ENCODE results near the gene SCG2. TPM values are rescaled to one million over a fixed set of nuclear protein-coding genes. Genes with fewer than 3 reads are reported as not detected.

The SCG2 gene, protein sequence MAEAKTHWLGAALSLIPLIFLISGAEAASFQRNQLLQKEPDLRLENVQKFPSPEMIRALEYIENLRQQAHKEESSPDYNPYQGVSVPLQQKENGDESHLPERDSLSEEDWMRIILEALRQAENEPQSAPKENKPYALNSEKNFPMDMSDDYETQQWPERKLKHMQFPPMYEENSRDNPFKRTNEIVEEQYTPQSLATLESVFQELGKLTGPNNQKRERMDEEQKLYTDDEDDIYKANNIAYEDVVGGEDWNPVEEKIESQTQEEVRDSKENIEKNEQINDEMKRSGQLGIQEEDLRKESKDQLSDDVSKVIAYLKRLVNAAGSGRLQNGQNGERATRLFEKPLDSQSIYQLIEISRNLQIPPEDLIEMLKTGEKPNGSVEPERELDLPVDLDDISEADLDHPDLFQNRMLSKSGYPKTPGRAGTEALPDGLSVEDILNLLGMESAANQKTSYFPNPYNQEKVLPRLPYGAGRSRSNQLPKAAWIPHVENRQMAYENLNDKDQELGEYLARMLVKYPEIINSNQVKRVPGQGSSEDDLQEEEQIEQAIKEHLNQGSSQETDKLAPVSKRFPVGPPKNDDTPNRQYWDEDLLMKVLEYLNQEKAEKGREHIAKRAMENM
- polyA plus RNA-seq (ENCODE audit: insufficient read length in 3 of 3), result under 1 TPM; 0.31 to 0.44 (median 0.36) TPM

DNA sequence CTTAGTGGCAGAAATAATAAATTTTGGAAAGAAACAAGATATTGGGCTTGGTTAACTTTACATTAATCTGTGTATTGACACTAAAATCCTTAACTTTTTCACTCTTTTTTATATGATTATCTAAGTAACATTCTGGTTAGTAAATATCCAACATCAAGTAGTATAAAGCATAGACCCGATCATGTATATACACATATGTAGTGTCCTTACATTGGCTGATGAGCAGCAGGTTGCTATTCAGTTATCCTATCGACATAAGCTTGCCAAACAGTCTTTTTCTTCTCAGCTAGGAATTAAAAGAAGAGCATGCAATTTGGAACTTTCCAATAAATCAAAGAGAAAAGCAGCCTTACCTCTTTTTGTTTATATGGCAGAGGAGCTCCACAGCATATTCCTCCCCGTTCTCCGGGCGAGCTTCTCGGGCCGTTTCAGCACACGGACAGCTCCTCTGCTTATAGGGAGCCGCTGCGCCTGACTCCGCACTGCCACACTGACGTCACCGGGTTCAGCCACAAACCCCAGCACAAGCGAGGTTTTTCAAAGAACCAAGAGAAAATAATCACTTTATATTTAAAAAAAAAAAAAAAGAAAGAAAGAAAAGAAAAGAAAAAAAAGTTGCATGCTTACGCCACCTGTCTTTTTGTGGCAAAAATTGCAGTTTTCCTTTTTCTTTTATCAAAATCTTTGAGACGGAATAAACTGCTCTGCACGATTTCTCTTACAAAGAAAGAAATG, at the start of gene SCG2:
Gene SCG2 (minus strand): TSS at position 430 of the 735 bp plus-strand sequence. CDS start 3,079 bp downstream, outside the sequence.
- peak; percentile 45 to 76 (median 64) for DNase-seq (ENCODE audit: low read depth in 3 of 3, low spot score in 2 of 3)

DNA sequence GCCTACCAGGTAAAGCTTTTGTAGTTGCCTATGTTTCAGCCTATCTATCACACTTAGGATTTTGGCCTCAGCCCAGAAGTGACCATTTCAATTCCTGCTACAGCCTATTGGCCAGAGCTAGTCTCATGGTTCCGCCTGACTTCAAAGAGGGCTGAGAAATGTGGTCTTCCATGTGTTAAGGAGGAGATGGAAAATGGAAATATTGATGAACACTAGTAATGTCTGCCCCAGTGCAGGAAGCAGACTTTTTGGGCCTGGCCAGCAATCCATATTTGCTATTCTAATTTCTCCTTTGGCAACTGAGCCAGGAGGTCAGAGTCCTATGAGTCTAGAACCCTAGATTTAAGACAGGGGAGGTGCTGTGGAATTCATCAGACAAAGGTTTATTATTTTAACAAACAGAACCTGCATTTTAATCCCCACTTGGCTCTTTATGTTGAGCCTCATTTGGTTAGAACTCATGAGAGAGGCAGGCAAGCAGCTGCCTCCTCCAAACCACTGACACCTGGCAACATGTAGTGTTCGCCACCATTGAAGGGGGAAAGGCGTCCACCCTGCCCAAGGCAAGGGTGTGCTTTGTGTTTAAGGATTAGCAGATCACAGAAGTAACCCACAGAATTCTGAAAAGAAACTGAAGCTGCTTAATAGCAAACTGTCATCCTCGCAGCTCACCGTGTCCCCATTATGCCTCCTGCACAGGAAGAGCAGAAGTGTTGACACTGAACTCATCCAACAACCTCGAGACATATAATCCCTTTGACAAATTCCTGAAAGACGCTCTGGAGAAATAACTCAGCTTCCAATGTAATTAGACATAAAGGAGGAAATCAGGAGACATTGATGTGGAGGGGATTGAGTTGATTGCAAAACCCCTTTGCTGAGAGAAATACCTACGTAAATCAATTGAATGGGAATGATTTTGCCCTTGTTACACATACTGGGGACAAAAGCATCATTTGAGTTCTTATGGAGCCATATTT, 47.7 kb upstream of the SCG2 start:
- no peak for DNase-seq (ENCODE audit: low read depth in 3 of 3, low spot score in 2 of 3)

DNA sequence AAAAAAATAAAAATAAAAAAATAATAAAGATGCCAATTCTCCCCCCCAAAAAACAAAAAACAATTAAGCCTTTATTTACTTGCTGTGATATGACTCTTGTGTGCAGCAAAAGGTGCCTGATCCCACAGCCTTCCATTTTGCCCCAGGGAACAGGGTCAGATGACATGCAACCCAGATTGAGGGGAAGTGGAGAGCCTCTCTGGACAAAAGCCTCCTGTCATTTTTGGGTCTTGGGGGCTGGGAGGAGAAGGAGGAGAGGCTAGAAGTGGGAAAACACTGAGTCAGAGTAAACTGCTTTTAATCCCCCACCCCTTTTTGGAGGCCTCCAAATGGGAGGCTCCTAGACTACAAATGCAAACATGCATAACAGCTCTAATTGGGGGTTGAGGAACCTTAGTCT, 46.6 kb upstream of the SCG2 start:
- no peak for DNase-seq (ENCODE audit: low read depth in 3 of 3, low spot score in 2 of 3)

DNA sequence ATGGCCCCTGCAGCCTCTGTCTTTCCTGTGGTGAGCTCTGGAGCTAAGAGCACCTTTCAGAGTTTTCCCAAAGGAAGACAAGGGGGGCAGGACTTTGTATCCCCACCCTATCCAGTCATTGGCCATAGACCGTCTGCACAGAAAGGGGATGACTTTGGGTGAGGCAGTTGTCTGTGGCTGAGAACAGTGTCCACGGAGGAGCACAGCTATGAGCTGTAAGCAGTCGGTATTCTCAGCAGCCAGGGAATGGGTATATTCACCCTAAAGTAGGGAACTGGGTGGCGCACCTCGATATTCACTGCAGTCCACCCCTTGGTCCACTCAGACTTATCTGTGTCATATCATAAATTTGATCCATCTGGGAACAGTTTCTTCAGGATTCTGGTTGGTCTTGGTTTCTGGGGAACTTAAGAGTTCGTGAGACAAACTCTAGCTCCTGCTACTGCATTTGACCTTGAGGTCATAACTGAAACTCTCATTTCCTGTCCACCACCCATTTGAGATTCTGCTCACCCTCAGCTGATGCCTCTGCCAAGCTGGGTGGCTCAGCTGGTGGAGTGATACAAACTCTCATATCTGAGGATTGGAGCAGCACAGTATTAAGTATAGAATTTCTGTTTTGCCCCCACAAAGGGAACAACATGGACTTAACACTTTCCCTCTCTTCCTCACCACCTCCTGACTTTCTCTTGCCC, 45.2 kb upstream of the SCG2 start:
- DNase-seq (ENCODE audit: low read depth in 3 of 3, low spot score in 2 of 3), result no peak

DNA sequence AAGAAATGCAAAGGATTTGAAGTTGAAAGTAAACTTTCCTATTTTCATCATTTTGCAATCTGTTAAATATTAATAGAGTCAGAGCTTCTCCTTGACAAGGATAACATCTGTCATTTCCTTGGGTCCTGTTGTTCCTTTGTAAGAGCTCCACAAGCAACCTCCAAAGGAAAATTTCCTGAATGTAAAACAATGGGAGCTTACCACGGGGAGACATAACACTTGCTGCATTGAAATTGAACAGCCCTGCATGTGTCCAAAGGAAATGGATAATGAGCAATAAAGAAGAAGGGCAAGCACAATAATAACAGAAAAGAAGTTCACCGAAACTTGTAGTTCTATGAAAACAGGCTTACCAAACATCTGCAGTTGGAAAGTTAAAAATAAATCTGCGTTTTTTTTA, 42.0 kb upstream of the SCG2 start:
- no peak for DNase-seq (ENCODE audit: low read depth in 3 of 3, low spot score in 2 of 3)

DNA sequence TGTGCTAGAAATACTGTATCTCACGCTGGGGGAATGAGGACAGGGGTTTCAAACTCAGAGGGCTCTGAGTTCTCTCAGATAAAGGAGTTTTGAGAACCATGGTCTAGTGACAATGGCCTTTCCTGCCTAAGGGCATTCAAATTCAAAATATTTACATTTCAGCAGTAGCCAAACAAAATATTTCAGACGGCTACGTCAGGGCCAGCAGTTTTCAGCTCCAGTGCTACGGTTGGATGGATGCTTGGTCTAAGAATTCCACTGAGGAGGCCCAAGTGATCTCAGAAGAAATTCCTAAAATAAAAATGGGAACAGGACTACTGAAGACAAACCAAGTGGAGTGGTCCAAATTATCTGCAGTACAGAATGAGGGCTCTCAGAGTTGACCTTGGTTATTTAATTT, 41.1 kb upstream of the SCG2 start:
- no peak for DNase-seq (ENCODE audit: low read depth in 3 of 3, low spot score in 2 of 3)

DNA sequence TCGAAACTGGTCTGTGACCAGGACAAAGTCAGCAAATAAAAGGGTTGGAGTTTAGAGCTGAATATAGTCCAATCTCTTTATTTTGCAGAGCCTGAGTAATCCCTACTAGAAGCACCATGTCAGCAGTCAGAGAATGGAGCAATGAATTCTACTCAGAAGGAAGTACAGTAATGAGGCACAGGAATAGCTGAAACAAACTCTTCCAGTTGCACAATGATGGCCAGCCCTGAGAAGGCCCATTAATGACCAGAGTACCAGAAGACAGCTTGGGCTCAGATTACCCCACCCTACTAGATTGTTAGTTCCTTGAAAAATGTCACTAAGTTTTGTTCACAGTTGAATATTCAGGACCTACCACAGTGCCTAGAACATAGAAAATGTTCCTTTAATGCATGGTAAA, 40.3 kb upstream of the SCG2 start:
- no peak for DNase-seq (ENCODE audit: low read depth in 3 of 3, low spot score in 2 of 3)

DNA sequence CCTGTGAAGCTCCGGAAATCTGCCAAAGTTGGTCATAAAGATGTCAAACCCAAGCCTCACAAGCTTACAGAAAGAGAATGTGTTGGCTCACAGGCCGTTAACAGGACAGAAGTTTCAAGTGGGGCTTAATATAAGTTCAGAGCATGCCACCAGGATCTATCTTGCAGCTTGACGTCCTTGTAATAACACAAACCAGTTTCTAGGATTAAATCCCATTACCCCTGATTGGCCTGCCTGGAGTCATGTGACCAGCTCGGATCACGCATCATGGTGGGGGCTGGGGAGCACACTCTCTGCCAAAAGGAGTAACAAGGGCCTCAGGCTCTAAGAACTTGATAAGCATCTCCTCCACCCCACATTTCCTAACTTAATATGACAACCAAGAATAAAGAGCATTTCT, 38.9 kb upstream of the SCG2 start:
- no peak for DNase-seq (ENCODE audit: low read depth in 3 of 3, low spot score in 2 of 3)

DNA sequence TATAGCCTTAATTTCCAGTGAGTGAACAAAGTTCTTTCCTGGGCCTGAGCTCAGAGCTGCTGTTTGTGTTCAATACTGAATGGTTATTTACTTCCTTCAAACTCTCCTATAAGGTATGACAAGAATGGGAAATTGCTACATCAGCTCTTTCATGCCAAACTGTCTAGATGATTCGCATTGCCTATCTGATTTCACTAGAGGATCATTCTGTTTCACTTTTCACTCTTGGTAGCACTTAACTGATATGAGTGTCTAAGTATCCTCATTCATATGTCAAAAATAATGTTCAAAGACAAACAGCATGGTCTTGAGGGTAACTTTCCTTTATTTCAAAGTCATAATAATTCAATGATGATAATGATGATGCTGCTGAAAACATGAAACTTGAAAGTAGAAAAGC, 32.9 kb upstream of the SCG2 start:
- DNase-seq (ENCODE audit: low read depth in 3 of 3, low spot score in 2 of 3), result no peak

DNA sequence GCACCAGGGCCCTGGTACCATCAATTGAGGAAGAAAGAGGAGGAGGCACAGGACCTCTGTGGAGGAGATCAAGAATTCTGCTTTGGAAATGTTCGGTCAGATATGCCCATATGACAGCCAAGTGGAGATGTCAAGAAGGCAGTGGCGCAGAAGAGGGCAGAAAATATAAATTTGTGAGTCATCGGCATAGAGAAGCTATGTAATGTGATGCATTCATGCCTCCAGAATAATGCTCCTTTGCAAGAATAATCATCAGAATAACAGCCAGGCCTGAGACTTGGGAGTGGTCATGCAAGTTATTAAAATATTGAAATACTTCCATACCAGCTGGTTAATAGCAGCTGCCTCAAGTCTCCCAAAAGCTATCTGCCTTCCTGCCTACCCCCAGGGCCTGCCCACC, 32.1 kb upstream of the SCG2 start:
- no peak for DNase-seq (ENCODE audit: low read depth in 3 of 3, low spot score in 2 of 3)

DNA sequence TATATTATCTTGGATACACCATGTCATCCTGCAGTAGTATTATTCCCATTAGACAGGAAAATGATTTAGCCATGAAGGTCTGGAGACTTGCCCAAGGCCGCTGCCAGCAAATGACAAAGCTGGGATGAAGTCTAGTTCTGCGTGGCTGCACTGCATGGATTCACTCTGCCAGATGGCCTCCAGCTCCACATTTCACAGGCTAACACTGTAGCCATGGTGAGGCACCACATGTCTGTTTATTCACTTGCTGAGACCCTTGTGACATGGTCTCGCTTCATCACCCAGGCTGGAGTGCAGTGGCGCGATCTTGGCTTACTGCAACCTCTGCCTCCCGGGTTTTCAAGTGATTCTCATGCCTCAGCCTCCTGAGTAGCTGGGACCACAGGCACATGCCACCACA, 31.5 kb upstream of the SCG2 start:
- DNase-seq (ENCODE audit: low read depth in 3 of 3, low spot score in 2 of 3), result no peak

DNA sequence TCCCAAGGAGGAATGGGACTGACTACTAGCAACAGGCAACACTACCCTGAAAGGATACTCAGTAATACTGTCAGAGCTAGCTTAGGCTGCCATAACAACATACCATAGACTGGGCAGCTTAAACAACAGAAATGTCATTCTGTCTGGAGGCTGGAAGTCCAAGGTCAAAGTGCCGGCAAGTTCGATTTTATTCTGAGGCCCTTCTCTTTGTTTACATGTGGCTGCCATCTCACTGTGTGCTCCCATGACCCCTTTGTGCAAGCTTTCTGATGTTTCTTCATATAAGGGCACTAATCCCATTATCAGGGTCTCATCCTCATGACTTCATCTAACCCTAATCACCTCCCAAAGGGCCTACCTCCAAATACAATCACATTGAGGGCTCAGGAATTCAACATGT, 30.7 kb upstream of the SCG2 start:
- DNase-seq (ENCODE audit: low read depth in 3 of 3, low spot score in 2 of 3), result no peak

DNA sequence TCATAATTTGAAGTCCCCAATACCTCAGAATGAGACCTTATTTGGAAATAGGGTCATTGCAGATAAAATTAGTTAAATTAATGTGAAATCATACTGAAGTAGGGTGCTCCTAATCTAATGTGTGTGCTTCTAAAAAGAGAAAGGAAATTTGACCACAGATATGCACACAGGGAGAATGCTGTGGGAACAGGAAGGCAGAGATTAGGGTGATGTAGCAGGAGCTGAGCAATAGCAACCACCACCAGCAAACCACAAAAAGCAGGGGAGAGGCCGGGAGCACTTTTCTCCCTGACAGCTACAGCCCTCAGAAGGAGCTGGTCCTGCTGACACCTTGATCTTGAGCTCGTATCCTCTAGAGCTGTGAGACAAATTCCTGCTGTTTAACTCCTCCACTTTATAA, 24.6 kb upstream of the SCG2 start:
- DNase-seq (ENCODE audit: low read depth in 3 of 3, low spot score in 2 of 3), result no peak

DNA sequence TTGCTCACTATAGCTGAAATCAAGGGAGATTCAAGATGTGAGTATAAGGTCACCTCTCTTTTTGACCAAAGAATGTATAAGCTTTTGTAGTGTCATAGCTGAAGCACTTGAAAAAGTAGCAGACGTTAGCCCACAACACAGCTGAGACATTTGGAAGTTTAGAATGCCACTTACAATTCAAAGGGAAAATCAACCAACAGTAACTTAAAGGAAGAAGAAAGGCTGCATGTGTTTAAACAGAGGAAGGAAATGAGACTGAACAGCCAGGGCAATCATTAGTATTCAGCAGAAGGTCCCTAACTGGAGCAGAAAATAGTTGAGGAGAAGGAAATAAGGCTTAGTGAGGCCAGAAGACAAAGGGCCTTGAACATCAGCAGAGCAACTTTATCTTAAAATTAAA, 23.5 kb upstream of the SCG2 start:
- DNase-seq (ENCODE audit: low read depth in 3 of 3, low spot score in 2 of 3), result no peak

DNA sequence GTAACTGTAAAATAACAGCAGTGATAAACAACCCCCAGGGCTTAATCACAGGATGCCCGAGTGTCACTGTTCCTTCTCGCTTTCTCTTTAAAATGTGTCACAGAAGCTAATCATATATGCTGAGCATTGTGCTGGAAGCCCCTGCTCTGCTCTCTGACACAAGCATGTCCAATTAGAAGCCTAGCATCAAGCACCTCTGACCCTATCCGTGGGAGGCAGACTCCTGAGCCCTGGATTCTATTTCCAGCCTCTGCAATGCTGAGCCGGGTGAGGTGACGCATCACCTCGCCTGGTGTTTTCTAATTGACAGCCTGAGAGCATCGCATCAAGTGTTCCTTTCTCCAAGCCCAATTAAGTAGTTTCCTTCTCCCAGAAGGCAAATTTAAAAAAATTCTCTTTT, 19.7 kb upstream of the SCG2 start:
- DNase-seq (ENCODE audit: low read depth in 3 of 3, low spot score in 2 of 3), result no peak

DNA sequence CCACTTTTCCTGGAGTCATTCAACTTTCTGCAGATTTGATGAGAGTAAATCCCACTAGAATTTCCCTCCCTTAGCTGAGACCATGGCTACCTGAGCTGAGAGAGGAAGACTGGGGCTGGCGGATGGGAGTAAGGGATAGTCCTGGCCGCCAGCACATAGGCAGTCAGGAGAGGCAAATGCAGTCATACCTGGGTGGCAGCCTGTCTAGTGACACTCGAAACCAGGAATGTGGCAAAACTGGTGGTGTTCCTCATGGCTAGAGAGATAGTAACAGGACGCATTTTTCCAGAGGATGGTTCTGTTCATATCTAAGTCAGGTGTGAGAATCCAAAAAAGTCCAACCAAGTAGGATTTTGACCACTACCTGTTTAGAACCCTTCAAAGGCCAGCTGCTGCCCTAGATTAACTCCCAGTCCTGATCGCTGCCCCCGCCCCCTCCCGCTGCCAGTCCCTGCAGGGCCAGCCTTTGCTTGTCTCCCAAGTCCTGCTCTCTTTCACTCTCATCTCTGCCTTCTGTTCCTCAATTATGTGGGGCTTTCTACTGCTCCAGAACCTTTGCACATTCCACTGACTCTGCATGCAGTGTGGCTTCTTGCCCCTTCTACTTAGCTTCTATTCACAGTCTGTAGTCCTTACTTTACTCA, 17.4 kb upstream of the SCG2 start:
- no peak for DNase-seq (ENCODE audit: low read depth in 3 of 3, low spot score in 2 of 3)

DNA sequence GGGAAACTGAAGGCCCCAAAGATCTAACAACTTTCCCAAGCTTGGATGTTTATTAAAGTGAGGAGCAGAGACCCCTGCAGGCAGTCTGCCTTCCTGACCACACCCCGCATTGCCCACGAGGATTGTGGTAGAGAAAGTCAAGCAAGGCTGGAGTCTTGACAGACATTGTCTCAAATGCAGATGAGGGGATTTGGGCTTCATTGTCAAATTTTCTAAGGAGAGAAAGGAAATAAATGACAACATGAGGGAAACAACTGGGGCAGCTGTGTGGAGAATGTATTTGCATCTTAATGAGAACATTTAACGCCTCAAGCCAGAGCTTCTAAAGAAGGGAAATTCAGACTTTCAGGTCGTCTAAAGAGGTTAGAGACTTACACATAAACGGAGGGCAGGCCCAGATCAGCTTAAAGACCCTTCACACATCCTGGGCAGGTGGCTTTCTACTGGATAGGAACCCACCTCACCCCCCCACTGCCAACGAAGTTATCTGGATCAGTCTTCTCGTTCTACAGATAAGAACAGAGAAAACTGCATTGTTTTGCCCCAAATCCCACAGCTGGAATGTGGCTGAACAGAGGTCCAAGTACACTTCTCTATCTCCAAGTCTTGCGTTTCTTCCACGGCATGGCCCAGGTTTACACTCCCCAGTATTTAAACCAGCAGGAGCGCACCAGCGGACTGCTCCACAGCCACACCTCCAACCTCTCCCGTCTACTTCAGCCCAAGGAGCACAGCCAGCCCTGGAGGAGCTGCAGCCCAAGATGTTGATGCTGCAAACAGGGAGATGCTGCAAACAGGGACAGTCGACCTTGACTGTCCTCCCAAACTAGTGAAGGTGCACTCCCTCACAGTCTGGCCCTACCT, 16.2 kb upstream of the SCG2 start:
- DNase-seq (ENCODE audit: low read depth in 3 of 3, low spot score in 2 of 3), result no peak

DNA sequence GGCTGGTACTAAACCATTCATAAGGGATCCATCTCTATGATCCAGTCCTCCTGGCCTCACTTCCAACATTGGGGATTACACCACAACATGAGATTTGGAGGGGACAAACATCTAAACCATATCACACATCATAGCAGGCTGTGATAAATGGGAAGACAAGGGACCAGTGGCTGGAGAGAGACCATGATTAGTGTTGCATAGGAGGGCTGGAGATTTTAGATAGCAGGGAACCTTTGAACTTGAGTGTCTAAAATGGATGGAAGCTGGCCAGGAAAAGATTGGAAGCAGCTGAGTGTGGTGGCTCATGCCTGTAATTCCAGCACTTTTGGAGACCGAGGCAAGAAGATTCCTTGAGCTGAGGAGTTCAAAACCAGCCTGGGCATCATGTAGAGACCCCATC, 12.4 kb upstream of the SCG2 start:
- DNase-seq (ENCODE audit: low read depth in 3 of 3, low spot score in 2 of 3), result no peak

All from right renal cortex interstitium (tissue), 3 donors.